Ureter (tissue), 1 donor: ENCODE results near the gene PHC3. TPM values are rescaled to one million over a fixed set of nuclear protein-coding genes. Genes with fewer than 3 reads are reported as not detected.

ENCODE experiments used
- DNase-seq: peaks from one replicate; pipeline ENCODE4 v3.0.0-alpha.2; 2020; ENCODE audit warnings: low spot score
- total RNA-seq: library from RNA; stranded (reverse); gene quantifications from one replicate; pipeline ENCODE4 v1.2.4, GENCODE V29; 2023
- donor health status: DM: yes; HTN: yes; CAD: no.

PHC3 gene
- total RNA-seq, 1 donor from 2014 or later: 118 TPM

DNA sequence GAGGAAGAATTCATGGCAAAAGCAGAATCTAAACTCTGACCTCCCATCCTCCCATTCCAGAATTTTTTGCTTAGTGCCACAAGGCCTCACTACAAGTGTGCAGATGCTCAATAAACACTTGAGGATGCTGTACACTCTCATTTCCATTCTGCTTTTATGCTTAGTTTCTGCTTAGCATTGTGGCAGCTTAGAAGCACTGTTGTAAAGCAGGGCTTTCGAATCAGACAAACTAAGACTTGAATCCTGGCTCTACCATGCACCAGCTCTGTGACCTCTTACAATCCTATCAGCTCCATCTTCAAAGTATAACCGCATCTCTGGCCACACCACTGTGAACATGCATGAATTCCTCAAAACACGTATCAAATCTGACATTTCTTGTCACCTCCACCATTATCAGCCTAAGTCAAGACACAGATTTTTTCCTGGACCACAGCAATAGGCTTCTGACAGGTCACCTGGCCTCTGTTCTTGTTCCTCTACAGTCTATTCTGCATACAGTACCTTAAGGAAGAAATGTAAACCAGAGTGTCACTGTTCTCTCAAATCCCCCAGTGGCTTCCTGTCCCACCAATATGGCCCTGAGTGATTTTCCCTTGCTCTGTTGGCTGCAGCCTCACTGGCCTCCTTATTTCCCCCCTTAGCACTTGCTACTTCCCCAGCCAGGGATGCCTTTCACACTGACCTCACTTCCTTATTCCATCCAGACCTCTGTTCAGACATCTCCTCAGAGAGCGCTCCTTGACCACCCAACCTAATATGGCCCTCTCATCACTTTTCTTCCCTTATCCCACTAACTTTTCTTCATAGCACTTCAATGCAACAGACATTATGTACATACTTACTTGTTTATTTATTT is 8.1 kb upstream of the PHC3 start:
- DNase-seq: no peak

DNA sequence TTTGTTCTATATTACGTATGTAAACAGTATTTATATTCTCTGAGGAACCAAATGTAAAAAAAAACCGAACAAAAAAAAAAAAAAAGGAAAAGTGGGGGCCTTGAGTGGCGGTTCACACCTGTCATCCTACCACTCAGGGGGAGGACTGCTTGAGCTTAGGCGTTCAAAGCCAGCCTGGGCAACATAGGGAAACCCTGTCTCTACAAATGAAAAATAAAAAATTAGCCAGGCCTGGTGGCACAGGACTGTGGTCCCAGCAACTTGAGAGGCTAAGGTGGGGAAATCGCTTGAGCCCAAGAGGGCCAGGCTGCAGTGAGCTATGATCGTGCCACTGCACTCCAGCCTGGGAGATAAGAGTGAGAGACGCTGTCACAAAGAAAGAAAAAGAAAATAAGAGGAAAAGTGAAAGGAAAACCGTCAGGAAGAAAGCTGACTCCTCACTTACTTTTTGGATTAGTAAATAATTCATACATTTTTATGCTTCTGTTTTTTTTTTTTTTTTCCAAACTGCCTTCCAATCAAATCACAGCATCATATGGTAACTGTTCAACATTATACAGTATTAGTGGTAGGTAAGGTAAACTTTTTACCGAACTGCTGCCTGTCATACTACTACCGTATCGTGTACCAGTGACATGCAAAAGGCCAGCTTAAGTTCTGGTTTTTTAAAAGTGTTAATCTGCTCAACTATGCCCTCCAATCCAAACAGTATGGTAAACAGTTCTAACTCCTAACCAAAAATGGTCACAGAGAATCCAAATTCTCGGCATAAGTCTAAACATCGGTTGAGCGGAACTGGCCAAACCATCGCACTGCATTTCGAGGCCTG is 1.2 kb downstream of the PHC3 start:
- DNase-seq: no peak

DNA sequence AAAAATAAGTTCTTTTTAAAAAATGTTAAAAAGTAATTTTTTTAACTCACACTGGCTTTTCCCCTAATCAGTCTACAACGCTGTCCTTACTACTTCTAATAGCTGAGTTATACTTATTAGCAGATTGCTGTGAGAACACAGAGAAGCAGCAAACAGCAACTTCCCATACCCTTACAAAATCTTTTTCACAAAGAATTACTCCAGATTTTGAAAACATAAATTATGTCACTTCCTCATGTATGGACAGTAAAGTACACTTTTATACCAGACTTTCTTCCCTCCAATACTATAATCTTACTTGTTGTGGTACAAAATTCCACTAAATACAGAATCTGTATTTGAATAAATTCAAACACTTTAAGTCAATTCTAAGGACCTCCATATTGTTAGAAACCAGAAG is 2.1 kb downstream of the PHC3 start:
- DNase-seq: no peak

DNA sequence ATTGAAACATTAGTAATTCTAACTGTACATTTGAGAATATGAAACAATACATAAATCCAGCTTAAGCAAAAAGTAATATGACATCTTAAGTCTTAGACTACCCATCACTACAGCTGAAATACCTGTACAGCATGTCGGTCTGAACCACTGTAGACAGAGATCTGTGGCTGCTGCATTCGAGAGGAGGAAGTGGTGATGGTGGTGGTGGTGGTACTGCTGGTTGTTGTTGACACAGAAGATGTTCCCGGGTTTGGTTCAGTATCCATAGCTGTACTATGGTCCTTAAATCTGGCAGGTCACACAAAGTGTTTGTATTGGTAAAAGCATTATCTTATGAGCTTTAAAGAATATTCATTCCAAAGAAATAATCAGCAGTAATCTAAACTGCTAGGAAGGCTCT is 2.9 kb downstream of the PHC3 start:
- DNase-seq: no peak

DNA sequence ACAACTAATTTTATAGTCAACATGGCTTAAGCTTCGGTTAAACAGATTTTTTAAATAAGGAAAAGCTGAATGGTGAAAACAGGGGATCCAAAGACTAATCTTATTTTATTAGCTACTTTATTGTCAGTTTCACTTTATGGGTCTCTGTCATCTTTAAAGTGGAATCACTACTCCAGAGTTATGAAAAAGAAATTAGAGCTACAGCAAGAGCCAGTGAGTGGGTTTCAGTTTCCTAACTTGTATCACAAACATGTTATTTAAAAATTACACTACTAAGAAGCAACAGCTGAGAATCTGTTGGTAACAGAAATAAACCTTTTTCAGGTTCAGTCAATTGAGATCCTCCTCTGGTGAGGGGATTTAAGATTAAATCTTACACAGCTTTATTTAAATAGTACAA is 10.0 kb downstream of the PHC3 start:
- no peak for DNase-seq

DNA sequence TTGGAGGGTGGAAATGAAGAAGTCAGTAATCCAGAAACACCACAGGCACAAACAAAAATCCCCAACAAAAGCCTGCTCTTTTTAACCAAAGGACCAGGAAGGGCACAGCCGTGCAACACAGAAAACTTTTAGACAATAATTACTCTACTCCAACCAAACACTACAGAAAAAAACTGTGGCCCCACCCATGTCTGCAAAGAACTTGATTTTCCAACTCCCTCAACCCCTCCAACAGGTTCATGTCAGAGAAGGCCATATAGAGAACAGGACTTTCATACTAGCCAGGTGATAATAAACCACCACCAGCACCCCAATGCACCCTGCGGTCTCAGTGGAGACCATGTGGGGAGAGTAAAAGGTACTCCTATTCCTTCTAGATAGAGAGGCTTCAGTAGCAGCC is 16.8 kb downstream of the PHC3 start:
- DNase-seq: no peak

DNA sequence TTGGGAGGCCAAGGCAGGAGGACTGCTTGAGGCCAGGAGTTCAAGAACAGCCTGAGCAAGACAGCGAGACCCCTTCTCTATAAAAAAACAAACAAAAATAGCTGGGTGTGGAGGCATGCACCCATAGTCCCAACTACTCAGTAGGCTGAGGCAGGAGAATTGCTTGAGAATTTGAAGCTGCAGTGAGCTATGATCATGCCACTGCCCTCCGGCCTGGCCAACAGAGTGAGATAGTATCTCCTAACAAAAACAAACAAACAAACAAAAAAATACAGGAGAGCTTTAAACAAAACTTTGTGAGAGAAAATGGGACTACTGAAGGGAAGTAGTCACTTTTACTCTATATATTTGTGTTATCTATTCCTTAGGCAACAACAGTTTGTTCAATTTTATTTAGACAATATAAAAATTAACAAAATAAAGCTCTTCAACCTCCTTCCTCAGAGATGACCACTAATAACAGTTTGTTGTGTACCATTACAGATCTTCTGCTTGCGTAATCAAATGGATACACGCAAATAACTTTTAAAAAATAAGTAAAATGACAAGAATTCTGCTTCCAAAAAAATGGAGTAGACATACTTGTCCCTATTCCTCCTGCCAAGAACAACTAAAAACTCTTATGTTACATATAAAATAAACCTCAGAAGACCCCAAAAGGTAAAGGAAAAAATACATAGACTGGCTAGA is 17.4 kb downstream of the PHC3 start:
- DNase-seq: no peak

DNA sequence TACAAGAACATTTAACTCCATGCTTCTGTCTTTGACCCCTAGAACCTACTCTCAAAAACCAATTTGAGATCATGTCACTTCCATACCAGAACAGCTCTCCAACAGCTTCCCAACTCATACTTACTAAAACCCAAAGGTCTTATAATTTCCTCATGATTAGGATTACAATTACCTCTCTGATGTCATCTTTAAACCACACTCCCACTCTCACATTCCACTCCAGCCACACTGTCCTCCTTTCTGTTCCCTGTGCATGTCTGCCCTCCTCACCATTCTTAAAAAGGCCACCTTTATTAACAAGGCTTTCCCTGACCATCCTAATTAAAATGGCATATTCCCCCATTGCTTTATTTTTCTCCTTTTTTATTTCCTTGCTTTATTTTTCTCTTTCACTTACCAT is 18.9 kb downstream of the PHC3 start:
- no peak for DNase-seq

DNA sequence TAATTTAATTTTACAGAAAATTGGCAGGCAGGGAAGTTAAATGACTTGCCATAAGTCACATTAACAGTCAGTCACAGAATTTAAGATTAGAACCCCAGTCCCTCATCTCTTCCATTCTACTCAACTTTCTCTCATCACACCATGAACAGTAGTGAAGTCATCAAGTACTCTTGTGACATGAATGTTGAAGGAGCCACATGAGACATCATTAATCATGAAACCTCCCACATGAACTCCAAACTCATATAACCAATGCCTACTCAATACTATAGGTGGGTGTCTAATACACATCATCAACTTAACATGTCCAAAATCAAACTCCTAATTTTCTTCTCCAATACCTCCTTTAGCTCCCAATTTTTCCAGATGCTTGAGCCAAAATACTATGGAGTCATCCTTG is 19.5 kb downstream of the PHC3 start:
- DNase-seq: no peak

DNA sequence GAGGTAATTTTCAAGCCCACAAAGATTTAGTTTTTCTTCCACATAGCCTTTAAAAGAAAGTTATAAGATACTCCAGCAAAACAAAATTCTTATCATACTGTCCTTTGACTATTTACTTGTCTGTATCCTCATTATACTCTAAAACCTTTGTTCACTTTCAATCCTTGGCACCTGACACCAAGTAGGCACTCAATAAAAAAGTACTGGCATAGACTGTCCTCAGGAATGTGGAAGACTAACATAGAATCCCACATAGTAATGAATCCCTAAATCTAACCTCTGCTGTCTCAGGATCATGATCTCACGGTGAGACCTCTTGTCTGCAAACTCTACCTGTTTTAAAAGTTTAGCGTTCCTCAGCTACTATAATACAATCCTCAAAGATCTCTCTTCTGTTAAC is 21.6 kb downstream of the PHC3 start:
- no peak for DNase-seq

DNA sequence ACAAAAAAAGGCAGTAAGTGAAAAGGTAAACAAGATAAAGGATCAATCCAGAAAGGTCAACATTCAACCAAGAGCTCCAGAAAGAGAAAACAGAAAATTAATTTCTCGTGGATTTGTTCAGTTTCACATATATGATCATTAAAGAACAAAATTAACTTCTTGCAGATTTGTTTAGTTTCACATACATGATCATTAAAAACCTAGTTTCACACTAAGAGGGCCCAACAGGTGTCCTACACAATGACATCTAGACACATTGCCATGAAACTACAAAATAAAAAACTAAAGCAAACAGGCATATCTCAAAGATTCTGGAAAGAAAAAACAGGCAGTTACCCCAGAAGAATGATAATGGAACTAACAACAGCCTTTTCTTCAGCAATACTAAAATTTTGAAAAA is 22.1 kb downstream of the PHC3 start:
- no peak for DNase-seq

DNA sequence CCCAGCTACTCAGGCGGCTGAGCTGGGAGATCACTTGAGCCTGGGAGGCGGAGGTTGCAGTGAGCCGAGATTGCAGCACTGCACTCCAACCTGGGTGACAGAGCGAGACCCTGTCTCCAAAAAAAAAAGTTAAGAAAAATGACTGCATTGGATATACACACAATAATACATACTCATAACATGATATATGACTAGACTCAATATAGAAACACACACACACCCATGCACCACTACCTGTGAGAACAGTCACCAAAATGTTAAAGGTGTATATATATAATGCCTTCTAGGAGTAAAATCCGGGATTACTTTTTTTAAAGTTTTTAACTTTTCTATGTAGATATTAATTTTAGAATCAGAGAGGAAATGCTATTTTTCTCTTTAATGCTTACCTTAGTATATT is 25.9 kb downstream of the PHC3 start:
- DNase-seq: no peak

DNA sequence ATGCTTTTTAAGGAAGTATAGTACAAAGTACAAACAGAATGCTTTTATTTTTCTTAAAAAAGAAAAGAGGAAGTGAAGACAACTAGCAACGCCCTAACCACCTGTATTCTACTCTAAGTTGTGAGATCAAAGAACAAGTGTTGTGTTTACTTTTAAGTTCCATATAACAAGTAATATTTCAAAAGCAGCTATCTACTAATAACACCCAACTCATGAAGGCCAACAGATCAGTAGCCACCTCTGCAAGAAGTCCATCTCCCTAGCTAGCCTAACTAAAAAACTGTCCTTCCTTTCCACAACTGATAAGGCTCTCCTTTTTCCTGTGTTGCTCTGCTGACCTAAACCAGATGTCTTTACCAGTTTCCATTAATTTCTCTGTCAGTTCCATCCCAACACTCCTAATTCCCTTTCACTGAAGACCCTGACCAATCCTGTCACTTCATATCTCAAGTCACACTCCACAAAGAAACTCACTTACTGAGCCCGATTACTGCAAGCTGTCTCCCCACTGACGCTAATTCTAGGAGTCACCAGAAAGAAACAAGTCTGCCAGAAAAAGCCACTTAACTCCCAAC is 26.9 kb downstream of the PHC3 start:
- DNase-seq: no peak

DNA sequence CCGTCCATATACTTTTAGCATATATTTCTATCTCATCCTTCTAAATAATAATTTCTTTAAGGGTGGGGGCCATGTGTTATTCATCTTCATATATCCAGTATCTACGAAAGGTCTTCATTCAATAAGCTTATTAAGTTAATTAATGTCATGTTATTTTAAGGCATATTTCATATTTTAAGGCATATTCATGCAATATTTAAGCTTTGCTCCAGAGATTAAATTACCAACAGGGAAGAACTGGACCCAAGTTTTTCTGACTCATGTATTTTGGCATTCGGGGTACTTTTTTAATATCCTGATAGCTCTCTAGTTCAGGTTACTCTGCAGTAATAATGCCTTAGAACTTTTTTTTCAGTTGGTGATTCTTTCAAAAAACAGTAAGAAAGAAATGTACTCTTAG is 27.4 kb downstream of the PHC3 start:
- DNase-seq: no peak

DNA sequence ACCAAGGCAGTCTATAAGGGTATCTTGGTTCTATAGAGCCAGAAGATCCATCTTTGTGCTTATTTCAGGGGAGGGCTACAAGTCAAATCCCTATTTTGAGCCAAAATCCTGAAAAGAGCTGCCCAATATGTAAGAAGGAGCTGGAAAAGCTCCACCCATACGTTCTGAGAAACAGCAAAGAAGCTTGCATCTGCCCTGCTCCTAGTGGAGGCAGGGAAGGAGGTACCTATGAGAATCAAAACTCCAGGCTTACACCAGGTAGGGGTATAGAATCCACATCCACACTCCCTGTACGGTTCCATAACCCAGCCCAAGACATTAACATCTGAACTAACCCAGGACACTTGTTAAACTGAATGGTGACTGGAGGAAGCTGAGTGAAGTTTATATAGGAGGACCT is 30.0 kb downstream of the PHC3 start:
- no peak for DNase-seq

DNA sequence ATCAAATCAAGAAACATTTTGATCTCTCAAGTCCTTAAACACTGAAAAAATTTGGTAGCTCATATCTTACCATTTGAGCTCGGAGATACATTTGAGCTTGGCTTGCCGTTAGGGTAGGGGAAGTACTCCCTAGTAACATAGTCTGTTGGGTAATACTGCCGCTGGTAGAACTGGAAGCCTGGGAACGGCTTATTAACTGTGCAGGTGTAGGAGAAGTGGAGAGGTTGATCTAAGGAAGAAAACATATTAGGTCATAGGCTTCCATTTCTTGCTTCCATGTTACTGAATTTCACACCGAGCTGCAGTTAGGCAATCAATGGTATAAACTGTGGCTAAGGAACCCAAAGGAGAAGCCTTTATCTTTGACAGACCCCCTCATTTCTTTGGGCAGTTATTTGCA is 32.5 kb downstream of the PHC3 start:
- no peak for DNase-seq

DNA sequence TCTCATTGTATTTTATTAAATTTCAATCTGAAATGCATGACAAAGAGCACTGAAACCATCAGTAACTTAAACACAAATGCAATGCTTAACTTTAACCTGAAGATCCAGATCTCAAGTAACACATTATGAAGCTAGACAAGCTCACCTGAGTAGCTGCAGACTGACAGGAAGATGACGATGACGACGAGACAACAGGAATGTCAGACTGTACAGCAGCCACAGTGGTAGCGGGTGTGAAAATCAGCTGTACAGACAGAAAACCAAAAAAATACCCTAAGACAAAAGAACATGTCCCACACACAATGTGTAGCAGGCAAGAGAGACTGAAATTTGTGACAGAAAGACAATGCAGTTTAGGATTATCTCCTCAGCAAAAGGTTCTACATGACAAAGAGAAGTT is 36.3 kb downstream of the PHC3 start:
- DNase-seq: no peak

DNA sequence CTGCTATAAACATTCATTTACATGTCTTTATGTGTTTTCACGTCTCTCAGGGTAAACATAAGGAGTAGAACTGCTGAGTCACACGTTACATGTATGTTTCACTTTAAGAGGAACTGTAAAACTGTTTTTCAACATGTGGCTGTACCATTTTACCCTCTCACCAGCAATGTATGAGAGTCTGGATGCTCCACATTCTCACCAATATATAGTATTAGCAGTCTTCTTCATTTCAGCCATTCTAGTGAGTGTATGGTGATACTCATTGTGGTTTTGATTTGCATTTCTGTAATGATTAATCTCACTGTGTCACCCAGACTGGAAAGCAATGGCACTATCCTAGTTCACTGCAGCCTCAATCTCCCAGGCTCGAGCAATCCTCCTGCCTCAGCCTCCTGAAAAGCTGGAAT is 37.1 kb downstream of the PHC3 start:
- DNase-seq: no peak

DNA sequence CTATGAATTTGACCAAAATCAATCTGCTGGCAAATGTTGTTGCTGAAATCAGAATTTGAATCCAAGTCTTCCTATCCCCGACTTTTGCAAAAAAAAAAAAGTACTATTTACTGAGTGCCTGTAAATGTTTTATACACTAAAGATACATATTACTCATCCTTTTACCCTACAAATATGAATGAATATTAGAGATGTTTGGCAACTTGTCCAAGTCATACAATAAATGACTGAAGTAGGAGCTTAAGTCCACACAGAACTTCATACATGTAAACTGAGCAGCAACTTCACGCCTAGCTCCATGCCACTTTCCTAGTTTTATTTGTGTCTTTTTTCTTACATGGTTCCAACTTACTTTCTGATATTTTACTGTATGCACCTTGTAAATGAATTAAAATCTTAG is 39.2 kb downstream of the PHC3 start:
- DNase-seq: no peak

DNA sequence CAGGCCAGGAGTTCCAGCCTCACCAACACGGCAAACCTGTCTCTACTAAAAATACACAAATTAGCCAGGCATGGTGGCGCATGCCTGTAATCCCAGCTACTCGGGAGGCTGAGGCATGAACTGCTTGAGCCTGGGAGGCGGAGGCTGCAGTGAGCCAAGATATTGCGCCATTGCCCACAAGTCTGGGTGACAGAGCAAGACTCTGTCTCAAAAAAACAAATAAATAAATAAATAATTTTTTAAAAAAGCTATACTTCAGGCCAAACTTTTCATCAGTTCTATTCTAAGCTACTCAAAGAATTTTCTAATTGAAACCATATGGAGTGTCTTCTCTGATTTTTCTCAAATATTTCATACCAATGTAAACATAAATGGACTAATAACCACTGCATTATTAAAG is 43.5 kb downstream of the PHC3 start:
- DNase-seq: no peak

DNA sequence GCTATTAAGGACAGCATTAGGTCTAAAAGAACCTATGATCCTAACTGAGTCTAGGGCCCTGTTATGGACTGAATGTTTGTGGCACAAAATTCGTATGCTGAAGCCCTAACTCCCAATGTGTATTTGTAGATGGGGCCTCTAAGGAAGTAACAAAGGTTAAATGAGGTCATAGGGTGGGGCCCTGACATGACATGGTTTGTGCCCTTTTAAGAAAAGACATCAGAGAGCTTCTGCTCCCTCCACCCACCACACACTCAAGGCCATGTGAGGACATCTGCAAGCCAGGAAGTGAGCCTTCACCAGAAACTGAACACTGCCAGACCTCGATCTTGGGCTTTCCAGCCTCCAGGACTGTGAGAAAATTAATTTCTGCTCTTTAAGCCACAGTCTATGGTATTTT is 49.2 kb downstream of the PHC3 start:
- no peak for DNase-seq

DNA sequence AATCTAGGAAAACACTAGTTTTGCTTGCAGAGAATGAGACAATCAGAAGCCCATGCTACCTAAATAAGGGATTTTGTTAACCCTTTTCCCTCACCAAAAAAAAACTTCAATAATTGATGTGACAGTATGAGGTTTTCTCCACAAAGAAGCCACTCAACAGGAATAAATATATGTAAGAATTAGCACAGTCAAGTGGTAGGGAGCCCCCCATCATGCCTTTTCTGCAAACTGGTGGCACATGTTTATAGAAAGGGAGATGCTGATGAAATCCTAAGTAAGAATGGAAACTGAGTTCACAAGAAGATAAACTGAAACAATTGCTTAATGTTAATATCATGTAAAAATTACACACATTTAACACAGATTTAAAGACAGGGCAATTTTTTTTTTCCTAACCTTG is 51.0 kb downstream of the PHC3 start:
- DNase-seq: no peak
